ENCODE results near the gene GLRX.

The GLRX gene

GRCh38 chr5:95800553-95800952 is 22.0 kb downstream of the GLRX start:
- H3K4me3 ChIP-seq (ENCODE audit: low read depth, low read length), result no peak overlapping the region
- TF ChIP-seq CTCF (IDR thresholded peaks at IDR 0.05; ENCODE audit: control insufficient read depth, extremely low read depth, insufficient read depth), result no peak
- no peak for DNase-seq (ENCODE audit: low read depth)

GRCh38 chr5:95799191-95799835 is 23.2 kb downstream of the GLRX start:
- H3K4me3 ChIP-seq (ENCODE audit: low read depth, low read length), result no peak overlapping the region
- no peak for DNase-seq (ENCODE audit: low read depth)
- no peak for TF ChIP-seq CTCF (IDR thresholded peaks at IDR 0.05; ENCODE audit: control insufficient read depth, extremely low read depth, insufficient read depth)

GRCh38 chr5:95798545-95798944 is 24.0 kb downstream of the GLRX start:
- DNase-seq (ENCODE audit: low read depth), result no peak
- TF ChIP-seq CTCF (IDR thresholded peaks at IDR 0.05; ENCODE audit: control insufficient read depth, extremely low read depth, insufficient read depth), result no peak
- H3K4me3 ChIP-seq (ENCODE audit: low read depth, low read length), result no peak overlapping the region

GRCh38 chr5:95798048-95798447 is 24.5 kb downstream of the GLRX start:
- no peak for TF ChIP-seq CTCF (IDR thresholded peaks at IDR 0.05; ENCODE audit: control insufficient read depth, extremely low read depth, insufficient read depth)
- no peak overlapping the region for H3K4me3 ChIP-seq (ENCODE audit: low read depth, low read length)

GRCh38 chr5:95797301-95797700 is 25.2 kb downstream of the GLRX start:
- no peak for TF ChIP-seq CTCF (IDR thresholded peaks at IDR 0.05; ENCODE audit: control insufficient read depth, extremely low read depth, insufficient read depth)
- DNase-seq (ENCODE audit: low read depth), result no peak
- H3K4me3 ChIP-seq (ENCODE audit: low read depth, low read length), result no peak overlapping the region

More at GRCh38 chr5:95798048-95798447, 24.5 kb downstream of the GLRX start:
- no peak for DNase-seq (ENCODE audit: low read depth)

GRCh38 chr5:95794070-95794516 is 28.4 kb downstream of the GLRX start:
- DNase-seq (ENCODE audit: low read depth), result no peak
- no peak for TF ChIP-seq CTCF (IDR thresholded peaks at IDR 0.05; ENCODE audit: control insufficient read depth, extremely low read depth, insufficient read depth)
- H3K4me3 ChIP-seq (ENCODE audit: low read depth, low read length), result no peak overlapping the region

GRCh38 chr5:95791751-95792150 is 30.8 kb downstream of the GLRX start:
- DNase-seq (ENCODE audit: low read depth), result no peak
- H3K4me3 ChIP-seq (ENCODE audit: low read depth, low read length), result no peak overlapping the region
- no peak for TF ChIP-seq CTCF (IDR thresholded peaks at IDR 0.05; ENCODE audit: control insufficient read depth, extremely low read depth, insufficient read depth)

Measured in LNCaP clone FGC (cell line).